ENCODE measurements around the gene MATN1. TPM values are rescaled to one million over a fixed set of nuclear protein-coding genes. Genes with fewer than 3 reads are reported as not detected.

Gene MATN1
- total RNA-seq, 1 donor from 2014 or later, result 0.31 TPM

DNA sequence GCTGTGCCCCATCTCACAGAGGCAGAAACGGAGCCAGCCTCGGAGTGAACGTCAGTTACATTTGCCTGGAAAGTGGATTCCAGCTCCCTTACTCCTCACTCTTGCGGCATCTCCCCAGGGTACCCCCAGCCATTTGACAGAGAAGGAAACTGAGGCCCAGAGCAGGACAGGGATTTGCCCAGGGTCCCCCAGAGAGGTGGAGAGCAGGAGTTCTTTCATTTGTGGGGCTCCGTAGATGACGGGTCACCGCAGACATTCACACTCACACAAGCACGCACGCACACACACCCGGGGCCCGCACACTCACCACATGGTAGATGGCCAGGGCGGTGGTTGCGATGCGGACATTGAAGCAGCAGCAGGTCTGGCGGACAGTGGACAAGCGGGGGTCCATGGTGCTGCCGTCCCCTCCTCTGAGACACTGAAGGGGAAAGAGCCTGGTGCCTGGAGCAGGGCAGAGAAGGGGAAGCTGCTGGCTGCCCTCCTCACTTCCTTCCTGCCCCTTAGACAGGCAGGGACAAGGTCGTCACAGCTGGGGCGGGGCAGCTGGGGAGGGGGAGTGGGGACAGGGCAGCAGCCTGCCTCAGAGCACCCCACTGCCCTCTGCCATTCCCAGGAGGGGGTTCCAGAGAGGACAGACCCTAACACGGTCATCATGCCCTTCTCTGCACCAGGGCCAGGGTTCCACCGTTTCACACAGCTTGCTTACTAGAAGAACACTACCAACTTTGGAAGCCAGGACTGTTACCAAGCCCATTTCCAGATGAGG lies 34.2 kb upstream of the MATN1 start, which contains the start of gene LAPTM5:
Gene LAPTM5, minus strand, starts transcription at position 423 of the 769 bp plus-strand sequence. Its CDS starts 29 bp downstream, at position 394.
- DNase-seq, result no peak

DNA sequence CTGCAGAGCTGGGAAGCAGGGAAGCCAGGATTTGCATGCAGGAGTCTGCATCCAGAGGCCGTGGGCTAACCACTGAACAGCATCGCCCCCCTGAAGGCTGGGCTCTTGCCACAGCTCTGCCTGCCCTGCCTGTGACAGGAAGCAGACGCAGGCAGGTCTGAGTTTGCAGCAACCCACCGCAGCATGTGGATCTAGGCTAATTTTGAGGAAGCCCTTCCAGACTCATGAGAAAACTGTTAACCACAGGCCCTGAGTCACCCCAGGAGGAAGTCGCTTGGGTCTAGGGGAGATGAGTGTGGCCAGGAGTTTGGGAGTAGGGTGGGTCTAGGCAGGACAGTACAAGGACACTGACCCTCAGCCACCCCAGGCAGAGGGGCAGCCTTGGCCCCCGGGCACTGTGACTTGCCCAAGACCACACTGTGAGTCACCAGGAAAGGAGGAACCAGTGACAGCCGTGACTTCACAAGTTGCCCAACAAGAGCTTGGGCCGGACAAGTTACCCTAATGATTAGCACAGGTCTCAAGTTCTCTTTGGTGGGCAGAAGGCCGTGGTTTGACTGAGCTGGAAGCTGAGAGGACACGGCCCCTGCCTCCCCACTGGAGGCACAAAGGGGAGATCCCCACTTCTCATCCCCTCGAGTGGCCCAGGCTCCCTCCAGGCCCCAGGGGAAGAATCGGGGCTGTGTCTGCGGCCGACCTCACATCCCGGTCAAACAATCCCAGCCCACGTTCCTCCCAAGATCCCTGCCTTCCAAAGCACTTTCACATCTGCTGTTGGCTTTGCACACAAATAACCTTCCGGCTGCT lies 33.4 kb upstream of the MATN1 start:
- DNase-seq, result no peak

DNA sequence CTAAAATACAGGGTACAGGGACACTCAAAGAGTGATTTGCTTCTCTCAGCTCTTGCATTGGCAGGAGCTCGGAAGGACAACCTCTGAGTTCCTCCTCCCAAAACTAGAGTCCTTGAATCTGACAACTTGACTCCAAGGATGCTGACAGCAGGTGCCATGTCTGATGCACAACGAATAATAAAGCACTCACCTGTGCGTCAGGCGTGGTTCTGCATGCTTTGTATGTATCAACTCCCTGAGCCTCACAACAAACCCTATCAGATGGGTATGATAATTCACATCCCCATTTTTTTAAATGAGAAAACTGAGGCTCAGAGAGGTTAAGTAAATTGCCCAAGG lies 32.8 kb upstream of the MATN1 start:
- no peak for DNase-seq

DNA sequence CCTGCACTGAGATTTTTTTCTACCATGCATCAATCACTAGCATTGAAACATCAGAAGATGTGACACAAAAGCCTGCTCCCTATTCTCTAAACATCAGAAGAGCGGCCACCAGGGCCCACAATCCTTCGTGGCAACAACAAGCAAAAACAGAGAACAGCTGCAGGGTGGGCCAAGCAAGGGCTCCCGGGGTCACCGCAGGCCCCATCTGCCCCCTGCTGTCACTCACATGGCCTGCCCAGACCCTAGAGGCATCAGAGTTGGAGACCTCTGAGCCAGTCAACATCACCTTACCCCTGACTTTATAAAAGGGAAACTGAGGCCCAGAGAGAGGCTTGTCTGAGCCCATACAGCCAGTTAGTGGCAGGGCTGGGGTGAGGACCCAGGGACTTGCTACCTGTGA lies 32.4 kb upstream of the MATN1 start:
- DNase-seq, result no peak

GRCh38 chr1:30755334-30755733 lies 31.9 kb upstream of the MATN1 start:
- DNase-seq, result no peak

- no peak for DNase-seq
Measured at GRCh38 chr1:30754684-30755171, 31.3 kb upstream of the MATN1 start.

GRCh38 chr1:30753660-30754123 lies 30.3 kb upstream of the MATN1 start:
- no peak for DNase-seq

DNA sequence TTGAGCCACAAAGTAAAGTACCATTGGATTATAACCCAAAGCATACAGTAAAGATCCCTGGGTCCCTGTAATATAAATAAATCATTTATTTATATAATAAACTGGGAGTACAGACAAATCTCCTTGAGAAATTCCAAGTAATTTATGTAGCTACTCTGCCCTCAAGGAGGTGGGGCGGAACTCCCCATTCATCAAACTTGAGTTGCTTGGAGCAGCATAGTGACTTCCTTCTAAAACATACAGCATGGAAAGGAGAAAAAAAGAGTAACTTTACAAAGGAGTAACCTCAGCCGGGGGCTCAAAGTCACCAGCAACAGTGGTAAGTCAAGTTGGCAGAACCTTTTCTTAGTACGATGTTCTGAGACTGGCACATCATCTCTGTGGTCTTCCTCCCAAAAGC lies 29.7 kb upstream of the MATN1 start:
- no peak for DNase-seq

DNA sequence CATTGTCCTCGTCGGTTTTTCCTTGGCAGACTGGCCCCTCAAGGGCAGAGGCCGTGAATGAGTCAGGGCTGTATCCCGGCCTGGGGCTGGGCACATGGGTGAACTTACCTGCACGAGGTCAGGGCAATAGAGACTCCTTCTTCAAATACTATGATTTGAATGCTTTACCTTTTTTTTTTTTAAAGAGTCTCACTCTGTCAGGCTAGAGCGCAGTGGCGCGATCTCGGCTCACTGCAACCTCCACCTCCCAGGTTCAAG lies 29.2 kb upstream of the MATN1 start:
- no peak for DNase-seq

DNA sequence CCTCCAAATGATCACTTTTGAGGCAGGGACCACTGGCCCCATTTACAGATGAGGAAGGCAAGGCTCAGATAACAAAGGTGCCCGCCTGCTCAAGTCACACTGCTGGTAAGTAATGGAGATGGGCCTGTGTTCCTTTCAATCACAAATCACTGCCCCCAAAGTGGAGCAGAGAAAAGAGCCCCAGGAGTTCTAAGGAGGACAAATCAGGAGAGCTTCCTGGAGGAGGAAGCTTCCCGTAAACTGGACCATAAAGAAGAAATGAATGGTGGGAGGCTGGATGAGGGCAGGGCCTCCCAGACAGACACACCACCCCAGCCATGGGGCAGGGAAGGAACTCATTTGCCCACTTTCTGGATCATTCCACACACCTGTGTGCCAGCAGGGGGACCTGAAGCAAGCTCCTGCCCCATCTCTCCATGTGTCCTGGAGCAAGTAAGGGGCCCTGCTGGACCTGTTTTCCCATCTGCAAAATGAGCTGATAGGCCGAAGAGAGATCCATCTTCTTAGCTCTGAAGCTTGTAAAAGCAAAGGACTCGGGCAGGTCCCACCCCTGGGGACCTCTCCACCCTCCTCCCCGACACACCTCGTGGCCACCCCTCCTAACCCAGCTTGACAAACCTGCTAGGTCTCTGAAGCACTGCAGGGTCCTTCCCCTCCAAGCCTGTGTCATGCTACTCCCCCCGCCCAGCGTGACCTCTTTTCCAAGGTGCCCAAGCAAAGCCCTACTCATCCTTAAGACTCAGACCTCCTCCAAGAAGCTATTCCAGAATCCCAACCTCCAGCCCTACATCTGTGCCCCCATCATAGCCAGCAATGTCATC lies 28.7 kb upstream of the MATN1 start:
- DNase-seq, result no peak

DNA sequence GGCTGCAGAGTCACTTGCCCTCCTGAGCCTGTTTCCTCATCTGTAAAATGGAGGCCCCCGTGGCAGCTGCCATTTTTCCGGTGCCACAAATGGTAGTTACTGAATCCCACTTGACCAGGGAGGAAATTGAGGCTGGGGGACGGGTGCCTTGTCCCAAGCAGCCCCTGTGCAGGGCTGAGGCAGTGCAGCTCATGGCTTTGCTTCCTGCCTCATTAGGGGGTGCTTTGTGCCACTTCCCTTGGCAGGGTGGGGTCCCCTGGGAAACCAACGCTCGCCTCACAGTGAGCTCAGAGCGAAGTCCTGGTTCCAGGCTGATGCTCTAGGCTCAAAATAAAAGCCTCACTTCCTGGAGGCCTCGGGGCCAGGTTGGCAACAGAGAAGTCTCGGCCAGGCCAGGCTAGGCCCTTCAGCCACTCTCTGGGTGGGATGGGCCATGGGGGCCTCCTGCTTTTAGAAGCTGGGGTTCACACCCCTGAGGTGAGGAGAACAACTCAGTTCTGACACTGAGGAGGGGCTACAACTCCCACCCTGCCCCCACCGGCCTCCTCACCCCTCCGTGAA lies 27.4 kb upstream of the MATN1 start:
- DNase-seq, result no peak

GRCh38 chr1:30749691-30750583 lies 26.6 kb upstream of the MATN1 start:
- DNase-seq, result no peak

DNA sequence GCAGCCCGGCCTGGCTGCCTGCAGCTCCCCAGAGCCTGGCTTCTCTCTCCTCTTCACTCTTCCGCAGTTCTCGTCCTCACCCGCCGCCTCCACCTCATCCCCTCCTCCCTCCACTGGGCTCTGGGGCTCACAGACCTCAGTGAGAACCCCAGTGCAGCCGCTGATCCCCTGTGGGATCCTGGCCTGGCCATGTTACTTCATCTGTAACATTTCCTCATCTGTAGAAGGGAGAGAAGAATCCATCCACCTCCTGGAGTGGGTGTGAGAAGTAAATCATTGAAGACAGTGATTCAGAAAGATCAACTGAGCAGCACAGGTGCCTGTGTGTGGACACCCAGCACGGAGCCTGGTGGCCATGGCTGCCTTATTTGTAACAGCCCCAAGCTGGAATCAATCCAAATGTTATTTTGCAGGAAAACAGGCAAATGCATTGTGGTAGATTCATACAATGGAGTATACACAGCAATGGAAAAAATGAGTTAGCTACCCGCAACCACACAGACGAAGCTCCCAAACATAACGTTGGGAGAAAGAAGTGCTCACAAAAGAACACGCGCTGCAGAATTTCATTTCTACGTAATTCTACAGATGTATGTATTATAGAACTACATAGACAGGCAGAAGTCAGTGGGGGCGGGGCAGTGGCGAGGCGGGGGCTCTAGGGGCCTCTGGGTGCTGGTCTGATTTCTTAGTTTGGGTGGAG lies 25.5 kb upstream of the MATN1 start:
- DNase-seq, result no peak

- peak; percentile 35 for DNase-seq
Measured at GRCh38 chr1:30748098-30748698, 24.8 kb upstream of the MATN1 start.

DNA sequence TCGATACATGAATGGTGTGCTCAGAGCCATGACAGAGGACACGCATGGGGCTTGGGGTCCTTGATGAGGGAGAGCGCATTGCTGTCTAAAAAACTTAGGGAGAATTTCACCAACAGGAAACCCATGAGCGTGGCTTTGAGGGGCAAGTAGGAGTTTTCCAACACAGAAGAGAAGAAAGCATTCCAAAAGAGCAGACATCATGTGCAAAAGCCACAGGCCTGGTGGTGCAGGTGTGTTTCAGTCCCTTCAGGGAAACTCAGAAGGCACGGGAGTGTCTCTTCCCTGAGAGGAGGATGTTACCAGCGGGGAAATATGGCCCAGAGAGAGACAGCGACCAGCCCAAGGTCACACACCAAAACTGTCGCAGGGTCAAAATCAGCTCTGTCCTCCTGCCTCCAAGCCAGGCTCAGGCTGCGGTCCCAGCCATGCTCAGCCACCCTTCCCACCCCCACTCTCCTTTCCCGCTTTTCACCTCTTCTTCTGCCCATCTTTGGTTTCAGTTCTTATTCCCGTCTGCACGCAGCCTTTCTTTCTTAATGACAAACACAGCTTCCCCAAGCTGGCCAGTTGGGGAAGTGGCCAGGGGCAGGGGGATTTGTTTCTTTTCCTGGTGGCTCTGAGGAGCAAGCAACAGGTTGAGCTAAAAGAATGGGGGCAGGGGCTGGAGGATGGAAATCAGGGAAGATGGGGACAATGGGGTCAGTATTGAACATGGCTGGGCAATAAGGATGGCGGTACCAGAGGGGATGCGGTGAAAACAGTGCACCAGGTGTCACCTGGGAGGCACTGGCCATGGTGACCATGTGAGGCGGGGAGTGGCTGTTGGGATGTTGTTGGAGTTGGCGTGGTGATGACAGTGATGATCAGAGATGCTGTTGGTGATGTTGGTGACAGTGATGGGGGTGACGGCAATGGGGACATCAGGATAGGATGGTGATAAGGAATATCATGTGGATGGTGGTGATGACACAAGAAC lies 23.9 kb upstream of the MATN1 start:
- no peak for DNase-seq

DNA sequence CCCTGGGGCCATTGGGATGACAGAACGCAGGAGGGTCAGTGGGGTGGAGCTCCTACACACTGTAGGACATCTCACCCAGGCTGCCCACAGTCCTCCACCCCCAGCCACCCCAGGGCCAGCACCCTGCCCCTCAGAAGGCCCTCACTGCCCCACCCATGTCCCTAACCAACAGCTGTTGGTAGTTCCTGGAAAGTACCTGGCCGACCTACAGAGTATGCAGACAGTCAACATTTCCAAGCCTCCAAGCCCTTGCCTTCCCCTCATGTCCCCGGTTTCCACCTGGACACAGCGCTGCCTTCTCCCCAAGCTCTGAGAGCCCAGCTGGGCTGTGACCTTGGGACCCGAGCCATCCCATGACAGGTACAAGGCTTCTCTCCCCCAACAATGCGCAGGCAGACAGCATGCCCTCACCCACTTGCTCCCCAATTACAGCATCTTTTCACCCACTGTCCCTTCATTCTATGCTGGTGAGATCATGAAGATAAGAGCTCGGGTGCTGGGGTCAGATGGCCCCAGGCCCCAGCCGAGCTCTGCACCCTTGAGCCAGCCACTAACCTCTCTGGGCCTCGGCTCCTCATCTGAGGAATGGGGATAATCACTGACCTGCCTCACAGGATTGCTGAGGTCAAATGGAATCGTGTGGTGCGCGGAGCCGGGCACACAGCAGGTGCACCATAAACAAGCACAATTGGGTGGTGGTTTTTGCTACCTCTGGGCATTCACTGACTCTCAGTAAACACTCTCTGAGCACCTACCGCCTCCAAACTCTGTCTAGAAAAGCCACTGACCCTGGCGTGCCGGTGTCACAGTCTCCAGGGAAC lies 23.0 kb upstream of the MATN1 start:
- no peak for DNase-seq

DNA sequence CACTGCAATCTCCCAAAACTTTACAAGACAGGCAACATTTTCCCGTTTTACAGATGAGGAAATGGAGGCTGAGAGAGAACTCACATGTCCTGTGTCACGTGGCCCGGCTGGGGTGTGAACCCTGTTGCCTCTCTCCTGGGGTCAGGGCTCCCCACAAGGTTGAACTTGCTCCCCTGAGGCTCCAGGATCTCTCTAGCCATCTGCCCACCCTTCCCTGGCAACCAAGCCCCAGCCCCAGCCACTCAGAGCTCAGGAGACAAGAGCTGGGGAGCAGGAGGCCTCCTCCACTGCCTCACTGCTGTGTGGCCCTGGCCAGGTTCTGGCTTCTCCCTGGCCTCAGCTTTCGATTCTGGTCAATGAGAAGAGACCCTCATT lies 22.4 kb upstream of the MATN1 start:
- no peak for DNase-seq

GRCh38 chr1:30745156-30745833 lies 21.9 kb upstream of the MATN1 start:
- DNase-seq, result no peak
